Gastroesophageal sphincter (tissue), 3 donors: ENCODE measurements around the gene RGS14.

Experiments
- POLR2A ChIP-seq, 2 donors: fragments of 450-650 bp; IDR thresholded peaks; one replicate each; pipeline ENCODE4 v1.6.1; 2017; ENCODE audit warnings: antibody characterized with exemption in 2 of 2, mild to moderate bottlenecking in 2 of 2, moderate library complexity in 1 of 2
- POLR2AphosphoS5 ChIP-seq: sonication (generic); formaldehyde crosslinking; IDR thresholded peaks from one replicate; pipeline ENCODE4 v1.6.1; 2017; ENCODE audit warnings: antibody characterized with exemption
- TF ChIP-seq, protein P1 (sequence below), 4 experiments: fragments of 200-600 bp in 2 of 4; fragments of 450-650 bp in 2 of 4; sonication (generic) in 1 of 4; IDR thresholded peaks; one replicate each; pipeline ENCODE4 v1.5.1; 2017 to 2019; ENCODE audit warnings: antibody characterized with exemption in 4 of 4, mild to moderate bottlenecking in 2 of 4, moderate library complexity in 2 of 4

DNA sequence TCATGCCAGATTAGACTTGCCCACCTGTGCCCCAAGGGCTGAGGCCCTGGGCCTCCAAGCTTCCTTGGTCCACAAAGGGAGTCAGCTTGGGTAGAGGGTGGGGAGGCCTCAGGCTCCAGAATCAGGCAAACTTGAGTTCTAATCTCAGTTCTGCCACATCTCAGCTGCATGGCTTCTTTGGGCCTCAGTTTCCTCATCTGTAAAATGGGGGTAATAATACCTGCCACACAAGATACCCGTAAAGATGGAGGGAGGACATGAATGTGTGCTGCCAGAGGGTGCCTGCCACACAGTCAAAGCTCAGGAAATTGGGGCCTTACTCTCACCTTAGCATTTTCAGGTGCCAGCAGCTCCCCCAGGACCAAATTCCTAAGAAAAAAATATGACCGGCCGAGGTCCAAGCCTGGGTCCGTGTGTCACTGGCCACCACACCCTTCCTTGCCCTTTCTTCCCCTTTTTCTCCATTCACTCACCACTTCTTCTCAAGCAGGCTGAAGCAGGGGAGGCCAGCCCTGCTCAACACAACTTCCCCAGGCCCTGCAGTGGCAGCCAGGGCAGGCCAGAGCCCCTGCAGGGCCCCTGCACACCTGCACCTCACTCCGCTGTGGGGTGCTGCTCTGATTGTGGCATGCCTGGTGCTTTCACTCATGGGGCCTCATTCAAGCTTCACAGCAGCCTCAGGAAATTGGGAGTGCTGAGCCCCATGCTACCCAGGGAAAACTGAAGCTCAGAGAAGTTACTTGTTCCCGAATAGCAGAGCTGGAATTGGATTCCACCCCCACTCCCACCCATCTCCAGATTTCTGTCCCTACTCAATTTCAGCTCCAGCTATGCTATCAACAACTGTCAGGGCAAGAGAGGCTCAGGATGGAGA is 3.9 kb downstream of the RGS14 start:
- TF ChIP-seq, protein P1, sequence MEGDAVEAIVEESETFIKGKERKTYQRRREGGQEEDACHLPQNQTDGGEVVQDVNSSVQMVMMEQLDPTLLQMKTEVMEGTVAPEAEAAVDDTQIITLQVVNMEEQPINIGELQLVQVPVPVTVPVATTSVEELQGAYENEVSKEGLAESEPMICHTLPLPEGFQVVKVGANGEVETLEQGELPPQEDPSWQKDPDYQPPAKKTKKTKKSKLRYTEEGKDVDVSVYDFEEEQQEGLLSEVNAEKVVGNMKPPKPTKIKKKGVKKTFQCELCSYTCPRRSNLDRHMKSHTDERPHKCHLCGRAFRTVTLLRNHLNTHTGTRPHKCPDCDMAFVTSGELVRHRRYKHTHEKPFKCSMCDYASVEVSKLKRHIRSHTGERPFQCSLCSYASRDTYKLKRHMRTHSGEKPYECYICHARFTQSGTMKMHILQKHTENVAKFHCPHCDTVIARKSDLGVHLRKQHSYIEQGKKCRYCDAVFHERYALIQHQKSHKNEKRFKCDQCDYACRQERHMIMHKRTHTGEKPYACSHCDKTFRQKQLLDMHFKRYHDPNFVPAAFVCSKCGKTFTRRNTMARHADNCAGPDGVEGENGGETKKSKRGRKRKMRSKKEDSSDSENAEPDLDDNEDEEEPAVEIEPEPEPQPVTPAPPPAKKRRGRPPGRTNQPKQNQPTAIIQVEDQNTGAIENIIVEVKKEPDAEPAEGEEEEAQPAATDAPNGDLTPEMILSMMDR (IDR thresholded peaks at IDR 0.05), result no peak
- no peak for TF ChIP-seq POLR2AphosphoS5
- no peak for TF ChIP-seq POLR2A (IDR thresholded peaks at IDR 0.05)
